GM21723 (cell line): Measurements from ENCODE around the gene SLC29A3.

Experiments
- ATAC-seq: cut with Tn5 transposase; IDR thresholded peaks from one replicate; pipeline ENCODE4 v1.9.1; 2021; ENCODE audit warnings: mild to moderate bottlenecking, moderate library complexity; ENCODE audit not compliant: unreplicated experiment

Gene SLC29A3

GRCh38 chr10:71300555-71301370 is 18.3 kb upstream of the SLC29A3 start:
- no peak for ATAC-seq

GRCh38 chr10:71301371-71301916 is 17.6 kb upstream of the SLC29A3 start:
- no peak for ATAC-seq

GRCh38 chr10:71302451-71302850 is 16.6 kb upstream of the SLC29A3 start:
- no peak for ATAC-seq

GRCh38 chr10:71302874-71303568 is 16.0 kb upstream of the SLC29A3 start:
- no peak for ATAC-seq

- ATAC-seq: no peak
Observed at GRCh38 chr10:71303569-71303907, 15.5 kb upstream of the SLC29A3 start.

- no peak for ATAC-seq
Observed at GRCh38 chr10:71304914-71305313, 14.1 kb upstream of the SLC29A3 start.

GRCh38 chr10:71306979-71307378 is 12.1 kb upstream of the SLC29A3 start:
- ATAC-seq: no peak

GRCh38 chr10:71307469-71308085 is 11.5 kb upstream of the SLC29A3 start:
- no peak for ATAC-seq

- ATAC-seq: no peak
Observed at GRCh38 chr10:71308244-71308643, 10.8 kb upstream of the SLC29A3 start.

- ATAC-seq: no peak
Observed at GRCh38 chr10:71308985-71309384, 10.1 kb upstream of the SLC29A3 start.

GRCh38 chr10:71309919-71310318 is 9.1 kb upstream of the SLC29A3 start:
- ATAC-seq: no peak

- ATAC-seq: no peak
Observed at GRCh38 chr10:71312220-71312619, 6.8 kb upstream of the SLC29A3 start.

GRCh38 chr10:71312811-71313789 is 6.0 kb upstream of the SLC29A3 start:
- ATAC-seq: no peak

- no peak for ATAC-seq
Observed at GRCh38 chr10:71314028-71314693, 4.9 kb upstream of the SLC29A3 start.

GRCh38 chr10:71314694-71315225 is 4.3 kb upstream of the SLC29A3 start:
- ATAC-seq: no peak

- no peak for ATAC-seq
Observed at GRCh38 chr10:71316056-71316785, 2.8 kb upstream of the SLC29A3 start.

GRCh38 chr10:71316786-71317160 is 2.3 kb upstream of the SLC29A3 start:
- no peak for ATAC-seq

GRCh38 chr10:71317739-71318138 is 1.3 kb upstream of the SLC29A3 start:
- no peak for ATAC-seq

- no peak for ATAC-seq
Observed at GRCh38 chr10:71319800-71320392, 837 bp downstream of the SLC29A3 start.
